HG03520 (cell line): ENCODE data around the gene KIF6.
"Not testable (repeated sequence)": the region's sequence is repeated elsewhere in the genome, so short reads cannot be mapped to it uniquely, and the experiment has no call there.

Experiments used
- ATAC-seq: cut with Tn5 transposase; IDR thresholded peaks from one replicate; pipeline ENCODE4 v1.9.1; 2021; ENCODE audit warnings: mild to moderate bottlenecking, moderate library complexity; ENCODE audit not compliant: unreplicated experiment

KIF6 gene

DNA sequence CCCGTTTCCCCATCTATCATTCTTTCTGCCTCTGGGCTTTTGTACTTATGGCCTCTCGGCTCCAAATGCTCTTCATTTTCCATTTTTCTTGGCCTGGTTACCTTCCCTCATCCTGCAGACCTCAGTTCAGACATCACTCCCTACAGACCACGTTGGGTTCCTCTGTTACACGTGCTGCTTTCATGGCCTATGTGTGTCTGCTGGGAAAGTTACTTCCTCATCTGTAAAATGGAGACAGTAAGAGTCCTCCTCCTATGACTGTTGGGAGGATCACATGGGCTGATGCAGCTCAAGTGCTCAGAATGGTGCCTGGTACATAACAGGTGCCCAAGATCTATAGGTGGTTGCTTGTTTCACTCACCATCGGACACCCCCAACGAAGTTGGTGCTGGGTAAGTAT is 424.5 kb downstream of the KIF6 start:
- no peak for ATAC-seq

DNA sequence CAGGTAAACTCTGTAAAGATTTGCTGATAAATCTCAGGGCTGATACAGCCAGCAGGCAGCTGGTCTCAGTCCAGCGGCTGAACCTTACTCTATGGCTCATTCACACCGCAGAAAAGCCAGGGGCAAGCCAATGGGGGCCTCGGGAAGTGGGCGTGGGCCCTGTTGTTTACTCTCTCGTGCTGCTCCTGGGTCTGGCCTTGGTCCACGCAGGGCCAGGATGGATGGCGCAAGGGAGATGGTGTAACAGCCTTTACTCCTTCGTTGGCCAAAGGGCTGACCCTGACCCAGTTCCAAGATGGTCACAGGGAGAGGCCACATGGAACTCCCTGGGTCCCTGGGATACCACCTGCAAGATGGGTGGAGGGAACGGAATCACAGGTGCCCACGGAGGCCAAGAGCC is 427.1 kb downstream of the KIF6 start:
- ATAC-seq: no peak

DNA sequence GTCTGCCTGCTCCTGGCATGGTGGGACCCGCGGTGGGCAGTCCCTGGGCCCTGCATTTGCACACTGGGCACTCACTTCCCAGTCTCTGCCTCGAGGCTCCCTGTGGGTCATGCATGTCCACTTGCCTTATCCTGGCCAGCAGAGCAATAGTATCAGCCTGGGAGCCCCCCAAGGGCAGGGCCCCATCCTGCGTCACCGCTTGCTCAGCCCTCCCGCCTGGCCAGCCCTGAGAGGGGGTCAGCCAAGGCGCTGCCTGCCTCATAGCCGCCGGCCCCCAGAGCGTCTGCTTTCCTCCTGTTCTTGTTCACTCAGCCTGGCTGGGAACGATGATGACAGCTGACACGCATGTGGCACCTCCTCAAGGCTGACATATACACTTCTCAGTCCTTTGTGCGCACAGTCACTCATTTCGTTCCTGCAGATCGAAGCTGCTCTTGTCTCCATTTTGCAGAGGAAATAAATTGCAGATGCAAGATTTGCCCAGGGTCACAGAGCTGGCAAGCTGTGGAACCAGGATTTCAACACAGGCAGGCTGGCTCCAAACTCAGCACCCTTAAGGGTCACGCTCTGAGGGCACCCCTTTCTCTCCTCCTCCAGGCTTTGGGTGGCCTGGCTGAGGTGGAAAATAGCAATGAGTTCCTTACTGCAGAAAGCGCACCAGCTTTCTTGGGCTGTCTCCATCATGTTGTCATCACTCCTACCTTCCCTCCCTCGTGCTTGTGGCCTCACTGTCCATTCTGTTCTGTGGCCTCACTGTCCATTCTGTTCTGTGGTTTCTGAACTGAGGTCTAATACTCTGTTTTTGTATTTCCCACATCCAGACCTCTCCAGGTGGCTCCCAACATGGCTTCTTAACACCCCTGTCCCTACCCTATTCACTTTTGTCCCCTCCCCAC is 428.2 kb downstream of the KIF6 start:
- no peak for ATAC-seq

DNA sequence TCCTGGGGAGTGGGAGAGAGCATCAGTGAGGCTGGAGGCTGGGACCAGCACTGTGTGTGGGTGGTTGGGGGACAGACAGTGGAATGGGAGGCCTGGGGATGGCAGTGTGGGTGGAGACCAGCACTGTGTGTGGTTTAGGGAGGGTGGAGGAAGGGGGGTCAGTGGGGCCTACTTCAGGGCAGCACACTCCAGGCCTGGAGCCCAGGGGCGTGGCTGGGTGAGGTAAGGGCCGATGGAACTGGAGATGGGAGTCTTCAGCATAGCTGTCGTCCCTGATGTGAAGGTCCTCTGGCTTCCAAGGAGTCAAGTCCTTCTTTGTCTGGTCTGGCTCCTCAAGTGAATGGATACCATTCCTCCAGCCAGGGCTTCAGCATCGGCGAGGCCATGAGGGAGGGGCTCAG is 429.6 kb downstream of the KIF6 start:
- no peak for ATAC-seq

DNA sequence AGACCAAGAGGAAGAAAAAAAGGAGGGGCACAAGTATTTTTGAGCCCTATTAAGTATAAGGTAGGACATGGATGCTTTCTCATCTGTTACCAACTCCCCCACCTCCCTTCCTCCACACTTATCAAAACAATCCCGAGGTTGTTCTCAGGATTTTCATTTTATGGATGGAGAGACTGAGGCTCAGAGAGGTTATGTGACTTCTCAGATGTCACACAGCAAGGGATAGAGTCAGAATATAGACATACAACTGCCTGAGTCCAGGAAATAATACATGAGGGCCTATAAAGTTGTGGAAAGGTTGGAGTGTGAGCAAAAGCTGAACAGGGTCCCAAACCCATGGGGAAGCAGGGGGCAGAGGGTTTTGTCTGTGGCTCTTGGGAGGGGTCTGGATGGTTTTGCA is 430.3 kb downstream of the KIF6 start:
- ATAC-seq: no peak

DNA sequence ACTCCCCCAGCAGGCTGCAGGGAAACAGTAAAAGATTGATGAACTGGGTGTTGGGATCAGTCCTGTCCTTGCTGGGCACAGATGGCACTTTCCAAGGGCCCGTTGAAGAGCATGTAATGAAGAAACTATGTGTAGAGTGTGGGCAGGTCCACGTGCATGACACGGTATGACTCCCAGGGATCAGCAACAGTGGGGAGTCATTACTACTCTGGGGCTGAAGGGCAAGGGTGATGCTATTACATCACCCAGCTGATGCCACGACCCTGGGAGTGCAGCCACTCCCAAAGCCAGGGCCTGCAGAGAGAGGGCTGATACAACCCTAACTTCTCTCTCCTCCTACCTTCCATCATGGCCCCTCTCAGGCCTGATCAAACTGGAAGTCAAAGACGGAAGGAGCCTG is 431.1 kb downstream of the KIF6 start:
- ATAC-seq: no peak

DNA sequence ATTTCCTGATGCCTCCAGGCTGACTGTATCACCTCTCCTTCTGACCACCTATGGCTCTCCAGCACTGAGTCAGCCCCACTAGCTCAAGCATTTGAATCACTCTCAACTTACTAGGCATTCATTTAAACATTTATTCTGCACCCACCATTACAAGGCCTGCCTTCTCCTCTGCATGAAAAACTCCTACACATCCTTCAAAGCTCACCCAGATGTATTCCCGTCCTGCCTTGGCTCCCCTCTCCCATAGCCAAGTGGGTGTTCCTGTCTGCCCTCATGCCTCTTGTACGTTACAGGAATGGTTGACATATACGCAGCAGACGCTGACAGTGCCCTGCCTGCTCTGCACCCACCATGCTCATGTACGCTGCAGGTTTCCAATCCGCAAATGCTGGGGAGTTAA is 432.6 kb downstream of the KIF6 start:
- no peak for ATAC-seq

DNA sequence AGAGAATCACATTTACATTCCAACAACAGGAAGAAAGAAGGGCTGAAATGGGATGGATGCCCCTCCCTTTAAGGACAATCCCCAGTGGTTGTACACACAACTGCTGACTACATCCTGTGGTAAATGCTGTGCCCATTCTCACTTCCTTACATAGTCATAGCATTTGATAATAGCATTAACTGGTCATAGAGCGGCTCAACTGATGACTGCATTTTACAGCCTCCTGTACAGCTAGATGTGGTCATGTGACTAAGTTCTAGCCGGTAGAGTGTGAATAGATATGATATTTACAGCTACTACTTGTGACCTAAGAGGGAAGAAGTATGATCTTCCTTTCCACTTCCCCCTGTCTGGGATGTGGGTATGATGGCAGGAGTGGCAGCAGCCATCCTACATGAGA is 435.7 kb downstream of the KIF6 start:
- no peak for ATAC-seq

DNA sequence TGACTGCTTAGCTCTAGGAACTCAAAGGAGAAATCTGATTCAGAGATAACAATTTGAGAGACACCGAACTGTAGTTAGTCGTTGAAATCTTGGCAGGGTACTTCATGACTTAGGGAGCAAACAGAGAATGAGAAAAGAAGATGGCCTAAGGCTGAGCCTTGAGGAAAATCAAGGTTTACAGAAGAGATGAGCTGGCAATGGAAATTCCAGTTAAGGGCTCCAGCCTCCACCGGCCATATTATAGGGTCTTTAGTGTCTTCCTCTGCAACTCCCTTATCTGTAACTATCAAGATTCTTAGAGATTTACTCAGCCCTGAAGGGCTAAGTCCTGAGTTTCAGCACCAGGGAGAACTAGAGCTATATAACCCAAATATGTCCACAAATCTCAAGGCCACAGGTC is 437.6 kb downstream of the KIF6 start:
- ATAC-seq: no peak

DNA sequence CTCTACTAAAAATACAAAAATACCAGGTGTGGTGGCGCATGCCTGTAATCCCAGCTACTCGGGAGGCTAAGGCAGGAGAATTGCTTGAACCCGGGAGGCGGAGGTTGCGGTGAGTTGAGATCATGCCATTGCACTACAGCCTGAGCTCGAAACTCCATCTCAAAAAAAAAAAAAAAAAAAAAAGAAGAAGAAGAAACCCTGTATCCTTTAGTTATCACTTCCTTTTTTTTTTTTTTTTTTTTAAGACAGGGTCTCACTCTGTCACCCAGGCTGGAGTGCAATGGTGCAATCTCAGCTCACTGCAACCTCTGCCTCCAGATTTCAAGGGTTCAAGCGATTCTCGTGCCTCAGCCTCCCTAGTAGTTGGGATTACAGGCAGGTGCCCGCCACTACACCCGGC is 438.6 kb downstream of the KIF6 start:
- not testable (repeated sequence) for ATAC-seq

DNA sequence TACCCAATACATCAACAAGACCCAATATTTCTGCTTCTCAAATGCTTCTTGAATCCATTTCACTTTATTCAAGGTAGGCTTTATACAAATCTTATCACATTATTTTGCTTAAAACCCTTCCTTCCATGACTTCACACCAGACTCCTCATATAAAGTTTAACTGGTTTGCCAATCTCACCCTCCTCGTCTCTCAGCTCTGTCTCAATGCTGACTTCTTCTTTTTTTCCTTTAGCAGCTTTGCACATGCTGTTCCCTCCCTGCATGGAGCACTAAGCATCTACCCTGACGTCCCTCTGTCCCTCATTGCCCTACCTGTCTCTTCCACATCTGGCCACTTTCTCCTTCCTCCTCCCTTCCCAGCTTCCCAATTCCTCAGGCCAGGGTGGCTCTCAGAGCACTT is 442.4 kb downstream of the KIF6 start:
- no peak for ATAC-seq

DNA sequence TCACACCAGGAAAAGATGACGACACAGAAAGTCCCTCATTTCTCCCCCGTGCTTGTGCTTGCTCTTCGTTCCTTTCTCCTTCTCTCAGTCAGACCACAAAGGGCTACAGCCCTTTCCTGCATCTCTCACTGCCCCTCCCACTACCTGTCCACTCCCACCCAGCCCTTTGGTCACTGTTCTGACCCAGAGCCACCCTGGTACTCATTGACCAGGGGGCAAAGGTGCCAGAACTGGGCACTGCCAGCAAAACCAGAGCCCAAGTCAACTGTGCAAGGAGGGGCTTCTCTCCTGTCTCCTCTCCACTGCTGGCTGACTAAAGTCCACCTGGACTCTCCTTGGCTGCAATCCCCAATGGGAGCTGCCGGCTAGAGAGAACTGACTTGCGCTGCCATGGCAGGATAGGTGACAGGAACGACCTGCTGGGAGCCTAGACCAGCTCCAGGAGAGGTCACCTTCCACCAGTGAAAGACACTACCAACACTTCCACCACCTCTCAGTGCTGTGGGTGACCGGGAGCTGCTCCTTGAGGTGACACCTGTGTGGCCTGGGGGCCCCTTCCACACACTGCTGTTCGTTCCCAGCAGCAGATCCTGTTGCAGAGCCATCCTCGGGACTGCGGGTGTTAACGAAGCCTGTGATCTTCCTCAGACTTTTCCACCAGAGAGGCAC is 443.8 kb downstream of the KIF6 start:
- no peak for ATAC-seq

DNA sequence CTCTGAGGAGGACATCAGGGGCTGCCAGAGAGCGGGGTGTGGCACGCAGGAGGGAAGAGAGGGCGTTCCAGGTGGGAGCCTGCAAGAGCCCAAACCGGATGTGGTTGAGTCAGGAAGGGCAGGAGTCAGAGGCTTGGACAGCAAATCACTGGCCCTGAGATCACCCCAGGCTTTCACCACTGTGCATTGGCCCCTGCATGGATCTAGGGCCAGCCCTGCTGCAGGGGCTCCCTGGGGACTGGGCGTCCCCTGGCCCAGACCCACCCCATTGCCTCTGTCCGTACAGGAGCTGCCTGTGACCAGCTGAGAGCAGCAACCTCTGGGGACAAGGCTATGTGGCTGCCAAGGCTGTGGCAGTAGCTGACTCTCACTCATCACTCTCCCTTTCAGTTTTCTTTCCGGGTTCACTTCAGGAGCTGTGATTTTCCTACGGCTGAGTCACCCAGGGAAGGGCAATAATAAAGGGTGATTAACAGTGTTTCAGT is 444.9 kb downstream of the KIF6 start:
- ATAC-seq: no peak
